Measurements from ENCODE around the gene CADM3. TPM values are rescaled to one million over a fixed set of nuclear protein-coding genes. Genes with fewer than 3 reads are reported as not detected.

Gene CADM3
- total RNA-seq = not detected

- ChIA-PET POLR2A (no interaction called here), CTCF (no interaction called here)
- Mint-ChIP-seq H3K27me3 (ENCODE audit: low read depth) (peaks cover 63% of the 10 kb centered on the region), H3K4me3 (no peak within 1 kb of the TSS), H3K27ac (no peak within 1 kb of the TSS), H3K9me3 (ENCODE audit: insufficient read depth) (no peaks in the 10 kb centered on the region), H3K36me3 (ENCODE audit: low read depth) (no peaks in the 10 kb centered on the region), H3K4me1 (ENCODE audit: low read depth) (no peaks in the 10 kb centered on the region)
- no peak for DNase-seq
- no peak for ATAC-seq
Measured at GRCh38 chr1:159171254-159171687, at the start of gene CADM3. CADM3 (plus strand) TSS chr1:159171615; CDS start chr1:159171766, 151 bp downstream.

GRCh38 chr1:159122005-159122621 lies 49.3 kb upstream of the CADM3 start:
- Mint-ChIP-seq H3K27ac (no peak overlapping the region), H3K4me1 (ENCODE audit: low read depth) (no peaks in the 10 kb centered on the region), H3K27me3 (ENCODE audit: low read depth) (peaks cover 30% of the 10 kb centered on the region), H3K36me3 (ENCODE audit: low read depth) (no peaks in the 10 kb centered on the region), H3K9me3 (ENCODE audit: insufficient read depth) (no peaks in the 10 kb centered on the region), H3K4me3 (no peak overlapping the region)
- ATAC-seq = no peak
- ChIA-PET CTCF (interaction anchor here (1.6 kb wide), 1 partner anchor 10 kb away, joined by 6 read pairs; no protein-coding TSS in a partner anchor), POLR2A (interaction anchor here (0.7 kb wide), 1 partner anchor 11 kb away, joined by 3 read pairs; no protein-coding TSS in a partner anchor)
- DNase-seq = no peak

GRCh38 chr1:159123587-159123986 lies 47.8 kb upstream of the CADM3 start:
- POLR2A ChIA-PET = no interaction called here
- CTCF ChIA-PET = interaction anchor here (1.4 kb wide), 1 partner anchor 10 kb away, joined by 5 read pairs; no protein-coding TSS in a partner anchor
- no peak for ATAC-seq
- Mint-ChIP-seq H3K4me3 (no peak overlapping the region), H3K27ac (no peak overlapping the region), H3K4me1 (ENCODE audit: low read depth) (no peaks in the 10 kb centered on the region), H3K36me3 (ENCODE audit: low read depth) (no peaks in the 10 kb centered on the region), H3K27me3 (ENCODE audit: low read depth) (peaks cover 26% of the 10 kb centered on the region), H3K9me3 (ENCODE audit: insufficient read depth) (no peaks in the 10 kb centered on the region)
- DNase-seq = no peak

- ChIA-PET POLR2A (interaction anchor here (1.1 kb wide), 1 partner anchor 65 kb away, joined by 3 read pairs; no protein-coding TSS in a partner anchor), CTCF (interaction anchor here (0.6 to 3.5 kb wide), 22 partner anchors 10 to 953 kb away, joined by 3 to 54 read pairs (median 4); partner anchors contain the start of gene ACKR1)
- peak; percentile 74 for DNase-seq
- Mint-ChIP-seq H3K27ac (no peak overlapping the region), H3K9me3 (ENCODE audit: insufficient read depth) (no peaks in the 10 kb centered on the region), H3K36me3 (ENCODE audit: low read depth) (no peaks in the 10 kb centered on the region), H3K4me3 (no peak overlapping the region), H3K4me1 (ENCODE audit: low read depth) (no peaks in the 10 kb centered on the region), H3K27me3 (ENCODE audit: low read depth) (peaks cover 4% of the 10 kb centered on the region)
- no peak for ATAC-seq
Measured at GRCh38 chr1:159132271-159132881, 39.0 kb upstream of the CADM3 start.

GRCh38 chr1:159140474-159140873 lies 30.9 kb upstream of the CADM3 start:
- Mint-ChIP-seq H3K36me3 (ENCODE audit: low read depth) (no peaks in the 10 kb centered on the region), H3K4me1 (ENCODE audit: low read depth) (no peaks in the 10 kb centered on the region), H3K27ac (no peak overlapping the region), H3K27me3 (ENCODE audit: low read depth) (peaks cover 17% of the 10 kb centered on the region), H3K4me3 (no peak overlapping the region), H3K9me3 (ENCODE audit: insufficient read depth) (no peaks in the 10 kb centered on the region)
- ChIA-PET CTCF (interaction anchor here (0.8 to 3.8 kb wide), 2 partner anchors 8 to 57 kb away, joined by 3 to 18 read pairs; no protein-coding TSS in a partner anchor), POLR2A (interaction anchor here (0.5 kb wide), 1 partner anchor 54 kb away, joined by 3 read pairs; no protein-coding TSS in a partner anchor)
- ATAC-seq = no peak
- no peak for DNase-seq

GRCh38 chr1:159141584-159142390 lies 29.6 kb upstream of the CADM3 start:
- peaks cover 20% of the 10 kb centered on the region for H3K27me3 Mint-ChIP-seq (ENCODE audit: low read depth)
- POLR2A ChIA-PET = no interaction called here
- ATAC-seq (no peak), DNase-seq (no peak)
- CTCF ChIA-PET = interaction anchor here (0.7 to 3.8 kb wide), 2 partner anchors 9 to 72 kb away, joined by 3 to 18 read pairs; no protein-coding TSS in a partner anchor
- no peaks in the 10 kb centered on the region for H3K36me3 Mint-ChIP-seq (ENCODE audit: low read depth)
- H3K9me3 Mint-ChIP-seq (ENCODE audit: insufficient read depth) = no peaks in the 10 kb centered on the region
- no peak overlapping the region for H3K4me3 Mint-ChIP-seq
- no peak overlapping the region for H3K27ac Mint-ChIP-seq
- no peaks in the 10 kb centered on the region for H3K4me1 Mint-ChIP-seq (ENCODE audit: low read depth)

- H3K4me1 Mint-ChIP-seq (ENCODE audit: low read depth) = no peaks in the 10 kb centered on the region
- H3K4me3 Mint-ChIP-seq = no peak overlapping the region
- ATAC-seq (no peak), DNase-seq (no peak)
- ChIA-PET CTCF (interaction anchor here (3.8 kb wide), 1 partner anchor 10 kb away, joined by 18 read pairs; no protein-coding TSS in a partner anchor), POLR2A (no interaction called here)
- H3K9me3 Mint-ChIP-seq (ENCODE audit: insufficient read depth) = no peaks in the 10 kb centered on the region
- no peak overlapping the region for H3K27ac Mint-ChIP-seq
- peaks cover 18% of the 10 kb centered on the region for H3K27me3 Mint-ChIP-seq (ENCODE audit: low read depth)
- H3K36me3 Mint-ChIP-seq (ENCODE audit: low read depth) = no peaks in the 10 kb centered on the region
Measured at GRCh38 chr1:159142391-159142663, 29.1 kb upstream of the CADM3 start.

GRCh38 chr1:159142726-159143510 lies 28.5 kb upstream of the CADM3 start:
- no peaks in the 10 kb centered on the region for H3K9me3 Mint-ChIP-seq (ENCODE audit: insufficient read depth)
- no peak overlapping the region for H3K27ac Mint-ChIP-seq
- CTCF ChIA-PET = interaction anchor here (3.8 kb wide), 1 partner anchor 10 kb away, joined by 18 read pairs; no protein-coding TSS in a partner anchor
- H3K4me1 Mint-ChIP-seq (ENCODE audit: low read depth) = no peaks in the 10 kb centered on the region
- H3K4me3 Mint-ChIP-seq = no peak overlapping the region
- H3K36me3 Mint-ChIP-seq (ENCODE audit: low read depth) = no peaks in the 10 kb centered on the region
- peaks cover 18% of the 10 kb centered on the region for H3K27me3 Mint-ChIP-seq (ENCODE audit: low read depth)
- no peak for ATAC-seq
- POLR2A ChIA-PET = no interaction called here
- DNase-seq = no peak

- ChIA-PET POLR2A (no interaction called here), CTCF (no interaction called here)
Measured at GRCh38 chr1:159144571-159144970, 26.8 kb upstream of the CADM3 start.

GRCh38 chr1:159146980-159147379 lies 24.4 kb upstream of the CADM3 start:
- Mint-ChIP-seq H3K36me3 (ENCODE audit: low read depth) (no peaks in the 10 kb centered on the region), H3K27me3 (ENCODE audit: low read depth) (peaks cover 24% of the 10 kb centered on the region), H3K9me3 (ENCODE audit: insufficient read depth) (no peaks in the 10 kb centered on the region), H3K4me3 (no peak overlapping the region), H3K4me1 (ENCODE audit: low read depth) (no peaks in the 10 kb centered on the region), H3K27ac (no peak overlapping the region)
- DNase-seq (no peak), ATAC-seq (no peak)
- ChIA-PET CTCF (interaction anchor here (0.7 kb wide), 1 partner anchor 485 kb away, joined by 3 read pairs; no protein-coding TSS in a partner anchor), POLR2A (no interaction called here)

More at GRCh38 chr1:159144571-159144970, 26.8 kb upstream of the CADM3 start:
- Mint-ChIP-seq H3K27ac (no peak overlapping the region), H3K27me3 (ENCODE audit: low read depth) (peaks cover 22% of the 10 kb centered on the region), H3K9me3 (ENCODE audit: insufficient read depth) (no peaks in the 10 kb centered on the region), H3K4me3 (no peak overlapping the region), H3K4me1 (ENCODE audit: low read depth) (no peaks in the 10 kb centered on the region), H3K36me3 (ENCODE audit: low read depth) (no peaks in the 10 kb centered on the region)
- no peak for DNase-seq
- ATAC-seq = no peak

GRCh38 chr1:159152031-159152430 lies 19.4 kb upstream of the CADM3 start:
- no peak overlapping the region for H3K4me3 Mint-ChIP-seq
- CTCF ChIA-PET = no interaction called here

More at GRCh38 chr1:159152031-159152430, 19.4 kb upstream of the CADM3 start:
- Mint-ChIP-seq H3K4me1 (ENCODE audit: low read depth) (no peaks in the 10 kb centered on the region), H3K27ac (no peak overlapping the region), H3K36me3 (ENCODE audit: low read depth) (no peaks in the 10 kb centered on the region), H3K27me3 (ENCODE audit: low read depth) (peaks cover 34% of the 10 kb centered on the region), H3K9me3 (ENCODE audit: insufficient read depth) (no peaks in the 10 kb centered on the region)
- DNase-seq = no peak
- ATAC-seq = no peak
- POLR2A ChIA-PET = no interaction called here

Measured in activated CD8-positive, alpha-beta T cell treated with anti-CD3 and anti-CD28 coated beads, Interleukin-2, amount 10 ng/mL, durations not matched to agents 7 days and 5 days (primary cell).